Esophagus squamous epithelium (tissue), 4 donors: ENCODE data around the gene KRT78.

Source experiments
- POLR2A ChIP-seq, 4 donors: fragments of 450-650 bp; IDR thresholded peaks; one replicate each; pipeline ENCODE4 v1.6.1; 2017; ENCODE audit warnings: antibody characterized with exemption in 4 of 4, mild to moderate bottlenecking in 4 of 4, moderate library complexity in 3 of 4
- TF ChIP-seq, protein P1 (sequence below), 6 experiments: fragments of 450-650 bp in 4 of 6; fragments of 200-600 bp in 2 of 6; sonication (generic) in 2 of 6; IDR thresholded peaks; one replicate each; pipeline ENCODE4 v1.5.1; 2016 to 2019; ENCODE audit warnings: antibody characterized with exemption in 6 of 6, mild to moderate bottlenecking in 4 of 6, moderate library complexity in 4 of 6

DNA sequence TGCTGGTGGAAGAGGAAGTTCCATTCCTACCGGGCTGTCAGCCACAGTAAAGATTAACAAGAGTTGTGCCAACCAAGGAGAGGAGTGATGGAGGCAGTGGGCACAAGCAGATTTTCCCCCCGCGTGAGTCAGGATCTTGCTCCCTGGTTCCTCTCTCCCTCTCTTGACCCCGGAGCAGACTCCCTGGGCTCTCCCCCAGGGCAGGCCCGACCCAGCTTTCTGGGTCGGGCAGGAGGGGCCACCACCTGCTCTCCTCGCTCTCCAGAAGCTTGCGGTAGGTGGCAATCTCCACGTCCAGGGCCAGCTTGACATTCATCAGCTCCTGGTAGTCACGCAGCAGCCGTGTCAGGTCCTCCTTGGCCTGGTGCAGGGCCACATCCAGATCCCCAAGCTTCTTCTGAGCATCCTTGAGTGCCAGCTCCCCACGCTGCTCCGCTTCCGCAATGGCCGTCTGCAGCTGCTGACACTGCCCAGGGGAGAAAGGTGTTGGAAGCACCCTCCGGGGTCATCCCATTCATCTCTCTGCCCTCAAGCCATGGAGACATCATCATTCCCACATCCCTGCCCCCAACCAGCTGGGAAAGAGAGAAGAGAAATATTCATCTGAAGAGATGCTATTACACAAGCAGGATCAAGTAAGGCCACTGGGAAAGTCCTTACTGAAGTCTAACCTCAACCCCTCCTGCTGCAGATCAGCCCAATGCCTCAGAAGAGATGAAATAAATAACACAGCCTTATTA is 25.9 kb downstream of the KRT78 start:
- TF ChIP-seq, protein P1, sequence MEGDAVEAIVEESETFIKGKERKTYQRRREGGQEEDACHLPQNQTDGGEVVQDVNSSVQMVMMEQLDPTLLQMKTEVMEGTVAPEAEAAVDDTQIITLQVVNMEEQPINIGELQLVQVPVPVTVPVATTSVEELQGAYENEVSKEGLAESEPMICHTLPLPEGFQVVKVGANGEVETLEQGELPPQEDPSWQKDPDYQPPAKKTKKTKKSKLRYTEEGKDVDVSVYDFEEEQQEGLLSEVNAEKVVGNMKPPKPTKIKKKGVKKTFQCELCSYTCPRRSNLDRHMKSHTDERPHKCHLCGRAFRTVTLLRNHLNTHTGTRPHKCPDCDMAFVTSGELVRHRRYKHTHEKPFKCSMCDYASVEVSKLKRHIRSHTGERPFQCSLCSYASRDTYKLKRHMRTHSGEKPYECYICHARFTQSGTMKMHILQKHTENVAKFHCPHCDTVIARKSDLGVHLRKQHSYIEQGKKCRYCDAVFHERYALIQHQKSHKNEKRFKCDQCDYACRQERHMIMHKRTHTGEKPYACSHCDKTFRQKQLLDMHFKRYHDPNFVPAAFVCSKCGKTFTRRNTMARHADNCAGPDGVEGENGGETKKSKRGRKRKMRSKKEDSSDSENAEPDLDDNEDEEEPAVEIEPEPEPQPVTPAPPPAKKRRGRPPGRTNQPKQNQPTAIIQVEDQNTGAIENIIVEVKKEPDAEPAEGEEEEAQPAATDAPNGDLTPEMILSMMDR (IDR thresholded peaks at IDR 0.05) = no peak
- TF ChIP-seq POLR2A (IDR thresholded peaks at IDR 0.05) = no peak
